Measurements from ENCODE around the gene NOXA1. TPM values are rescaled to one million over a fixed set of nuclear protein-coding genes. Genes with fewer than 3 reads are reported as not detected.
A peak's percentile ranks its signal among the peaks of the same experiment; 100 is the strongest.
"Not testable (repeated sequence)": the region's sequence is repeated elsewhere in the genome, so short reads cannot be mapped to it uniquely, and the experiment has no call there.

NOXA1 gene
- total and polyA plus RNA-seq, 9 of the 15 experiments (the other 6 are each of a cell fraction or from before 2014, with no cell fraction given): 0.07 to 1.2 (median 0.20) TPM; not detected in 4

GRCh38 chr9:137409515-137409914 lies 13.7 kb upstream of the NOXA1 start:
- FAIRE-seq (no peak), ATAC-seq (no peak), DNase-seq (ENCODE audit: extremely low read depth in 1 of 4, low spot score in 3 of 4) (no peak)
- no peak overlapping the region for H3K4me3 ChIP-seq
- H3K9me3 ChIP-seq (replicated peaks; ENCODE audit: control insufficient read depth, insufficient read depth, low read depth, low read length): no peaks in the 10 kb centered on the region
- no peak overlapping the region for H3K4me2 ChIP-seq (ENCODE audit: insufficient read depth, low read length)
- intact Hi-C loops (cut with micrococcal nuclease): no loop called here
- no peaks in the 10 kb centered on the region for H3K9me1 ChIP-seq (ENCODE audit: control insufficient read depth, insufficient read depth, low read length)
- H3K27me3 ChIP-seq (ENCODE audit: control insufficient read depth in 2 of 2, insufficient read depth in 2 of 2, low read length in 2 of 2): no peaks in the 10 kb centered on the region
- H2AFZ ChIP-seq (ENCODE audit: low read depth, low read length): no peak overlapping the region
- in situ Hi-C loops (cut with MboI): no loop called here
- CTCF ChIA-PET (ENCODE audit: low intra/inter-chr PET ratio): no interaction called here
- no TSS peak for BruUV-seq (replicated peaks)
- peaks cover 38% of the 10 kb centered on the region for H3K79me2 ChIP-seq (ENCODE audit: control insufficient read depth, insufficient read depth, low read length)
- POLR2A ChIA-PET: interaction anchor here (0.6 to 1.5 kb wide), 5 partner anchors 17 to 122 kb away, joined by 3 to 6 read pairs (median 4); partner anchors contain the start of gene NRARP
- H3K27ac ChIP-seq (ENCODE audit: extremely low read depth, low read depth, low read length): no peak overlapping the region
- TF ChIP-seq SMARCA5 (IDR thresholded peaks at IDR 0.05) (no peak), ATF1 (CRISPR knock-in tag; IDR thresholded peaks at IDR 0.05) (no peak), ATF1 (tag; IDR thresholded peaks at IDR 0.05) (no peak), ZNF24 (IDR thresholded peaks at IDR 0.05) (no peak), TAF15 (IDR thresholded peaks at IDR 0.05; ENCODE audit: low read depth, low read length) (no peak), MCM7 (IDR thresholded peaks at IDR 0.05) (no peak)
- TF ChIP-seq, protein P1, sequence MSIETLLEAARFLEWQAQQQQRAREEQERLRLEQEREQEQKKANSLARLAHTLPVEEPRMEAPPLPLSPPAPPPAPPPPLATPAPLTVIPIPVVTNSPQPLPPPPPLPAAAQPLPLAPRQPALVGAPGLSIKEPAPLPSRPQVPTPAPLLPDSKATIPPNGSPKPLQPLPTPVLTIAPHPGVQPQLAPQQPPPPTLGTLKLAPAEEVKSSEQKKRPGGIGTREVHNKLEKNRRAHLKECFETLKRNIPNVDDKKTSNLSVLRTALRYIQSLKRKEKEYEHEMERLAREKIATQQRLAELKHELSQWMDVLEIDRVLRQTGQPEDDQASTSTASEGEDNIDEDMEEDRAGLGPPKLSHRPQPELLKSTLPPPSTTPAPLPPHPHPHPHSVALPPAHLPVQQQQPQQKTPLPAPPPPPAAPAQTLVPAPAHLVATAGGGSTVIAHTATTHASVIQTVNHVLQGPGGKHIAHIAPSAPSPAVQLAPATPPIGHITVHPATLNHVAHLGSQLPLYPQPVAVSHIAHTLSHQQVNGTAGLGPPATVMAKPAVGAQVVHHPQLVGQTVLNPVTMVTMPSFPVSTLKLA (conservative IDR thresholded peaks at IDR 0.05): no peak
- no peaks in the 10 kb centered on the region; the same call in 2 of the 3 replicates for H3K36me3 ChIP-seq (ENCODE audit: control insufficient read depth, insufficient read depth, low read length)
- H4K20me1 ChIP-seq (replicated peaks; ENCODE audit: control insufficient read depth, insufficient read depth, low read length): no peaks in the 10 kb centered on the region
- H3K4me1 ChIP-seq (replicated peaks in 1 of 2; ENCODE audit: control insufficient read depth in 2 of 2, insufficient read depth in 2 of 2, low read length in 2 of 2): peaks cover 28 to 83% of the 10 kb centered on the region in 2 experiments
- H3K9ac ChIP-seq (ENCODE audit: insufficient read depth in 1 of 2, low read depth in 2 of 2, low read length in 2 of 2): no peak overlapping the region
- WGBS (ENCODE audit: insufficient coverage, low coverage, missing lambda C conversion rate): 92% methylated on average over 10 of the region's 11 CpGs

DNA sequence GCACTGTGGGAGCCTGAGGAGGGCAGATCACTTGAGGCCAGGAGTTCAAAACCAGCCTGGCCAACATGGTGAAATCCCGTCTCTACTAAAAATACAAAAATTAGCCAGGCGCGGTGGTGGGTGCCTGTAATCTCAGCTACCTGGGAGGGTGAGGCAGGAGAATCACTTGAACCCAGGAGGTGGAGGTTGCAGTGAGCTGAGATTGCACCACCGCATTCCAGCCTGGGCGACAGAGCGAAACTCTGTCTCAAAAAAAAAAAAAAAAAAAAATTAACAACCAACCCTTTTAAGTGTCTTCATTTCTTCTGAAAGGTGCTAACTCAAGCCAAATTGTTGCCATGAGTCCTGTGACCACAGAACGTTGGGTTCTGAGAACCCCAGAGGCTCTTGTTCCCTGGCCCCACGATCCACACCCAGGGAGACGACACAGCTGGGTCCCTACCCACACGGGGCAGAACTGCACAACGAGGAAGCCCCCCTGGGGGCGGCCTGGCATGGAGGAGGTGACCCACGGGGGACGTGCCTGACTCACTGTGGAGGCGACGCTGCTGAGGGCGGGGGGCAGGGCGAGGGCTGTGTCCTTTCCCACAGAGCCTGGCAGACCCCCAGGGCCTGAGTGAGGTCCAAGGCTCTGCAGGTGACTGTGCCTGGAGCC lies 12.8 kb upstream of the NOXA1 start:
- H3K4me3 ChIP-seq; H4K20me1 ChIP-seq (replicated peaks; ENCODE audit: control insufficient read depth, insufficient read depth, low read length); H3K27me3 ChIP-seq (ENCODE audit: control insufficient read depth in 2 of 2, insufficient read depth in 2 of 2, low read length in 2 of 2); intact Hi-C loops (cut with micrococcal nuclease); H3K36me3 ChIP-seq (ENCODE audit: control insufficient read depth, insufficient read depth, low read length); CTCF ChIA-PET (ENCODE audit: low intra/inter-chr PET ratio); FAIRE-seq; H3K27ac ChIP-seq (ENCODE audit: extremely low read depth, low read depth, low read length); H3K4me2 ChIP-seq (ENCODE audit: insufficient read depth, low read length); ATAC-seq; H2AFZ ChIP-seq (ENCODE audit: low read depth, low read length); H3K9me3 ChIP-seq (replicated peaks; ENCODE audit: control insufficient read depth, insufficient read depth, low read depth, low read length); H3K9me1 ChIP-seq (ENCODE audit: control insufficient read depth, insufficient read depth, low read length); in situ Hi-C loops (cut with MboI); DNase-seq (ENCODE audit: extremely low read depth in 1 of 4, low spot score in 3 of 4); BruUV-seq (replicated peaks): not testable (repeated sequence)
- H3K79me2 ChIP-seq (ENCODE audit: control insufficient read depth, insufficient read depth, low read length): peaks cover 40% of the 10 kb centered on the region
- 52% methylated on average over 7 of the region's 18 CpGs for WGBS (ENCODE audit: insufficient coverage, low coverage, missing lambda C conversion rate)
- peaks cover 27 to 76% of the 10 kb centered on the region in 2 experiments for H3K4me1 ChIP-seq (replicated peaks in 1 of 2; ENCODE audit: control insufficient read depth in 2 of 2, insufficient read depth in 2 of 2, low read length in 2 of 2)
- POLR2A ChIA-PET: interaction anchor here (1.4 kb wide), 1 partner anchor 123 kb away, joined by 6 read pairs; no protein-coding TSS in a partner anchor
- H3K9ac ChIP-seq (ENCODE audit: insufficient read depth in 1 of 2, low read depth in 2 of 2, low read length in 2 of 2): peak overlapping the region in 1 of 2 experiments; percentile 14; a peak in 1 of 4 replicates
